Uterus (tissue), 4 donors: Measurements from ENCODE around the gene ESYT1. TPM values are rescaled to one million over a fixed set of nuclear protein-coding genes. Genes with fewer than 3 reads are reported as not detected.
A peak's percentile ranks its signal among the peaks of the same experiment; 100 is the strongest.

Experiments used
- DNase-seq, 2 donors: peaks; one replicate each; pipeline ENCODE4 v3.0.0-alpha.2; 2019 to 2020
- H3K27ac ChIP-seq, 2 donors: fragments of 200-600 bp; sonication (generic); 1 replicate in 1 of 2; 2 replicates in 1 of 2; pipeline ENCODE4 v1.5.1; 2016 to 2018
- H3K27me3 ChIP-seq, 2 donors: fragments of 200-600 bp; sonication (generic); one replicate each; pipeline ENCODE4 v1.5.1; 2018 to 2019; ENCODE audit warnings: control low read depth in 1 of 2
- H3K36me3 ChIP-seq, 2 donors: fragments of 200-600 bp; sonication (generic); one replicate each; pipeline ENCODE4 v1.5.1; 2019; ENCODE audit warnings: control low read depth in 1 of 2
- H3K4me1 ChIP-seq, 2 donors: fragments of 200-600 bp; sonication (generic); one replicate each; pipeline ENCODE4 v1.5.1; 2018 to 2019; ENCODE audit warnings: control low read depth in 1 of 2
- H3K4me3 ChIP-seq, 2 donors: fragments of 200-600 bp; sonication (generic); 1 replicate in 1 of 2; 2 replicates in 1 of 2; pipeline ENCODE4 v1.5.1; 2018 to 2019; ENCODE audit warnings: mild to moderate bottlenecking in 1 of 2
- H3K9me3 ChIP-seq, 2 donors: fragments of 200-600 bp; sonication (generic); one replicate each; pipeline ENCODE4 v1.5.1; 2019; ENCODE audit warnings: control low read depth in 1 of 2
- POLR2A ChIP-seq, 2 donors: fragments of 450-650 bp; IDR thresholded peaks; one replicate each; pipeline ENCODE4 v1.6.1; 2016; ENCODE audit warnings: antibody characterized with exemption in 2 of 2, mild to moderate bottlenecking in 1 of 2, moderate library complexity in 1 of 2
- intact Hi-C: fragments of 100-400 bp; cut with DNase I; formaldehyde crosslinking; loops from one replicate; pipeline ENCODE4 v1.15.1; 2023; ENCODE audit warnings: low total_unique reads
- total RNA-seq, 4 donors: library from RNA; depleted of rRNA in 3 of 4; stranded (reverse); fragments of >200 nt in 3 of 4; gene quantifications; one replicate each; pipeline versions ENCODE4 v1.1.0 to v1.2.4, GENCODE V29; 2014 to 2023
- TF ChIP-seq, protein P1 (sequence below), 4 experiments: fragments of 200-600 bp in 2 of 4; fragments of 450-650 bp in 2 of 4; sonication (generic) in 2 of 4; IDR thresholded peaks; one replicate each; pipeline ENCODE4 v1.5.1; 2016 to 2019; ENCODE audit warnings: antibody characterized with exemption in 4 of 4, mild to moderate bottlenecking in 2 of 4, moderate library complexity in 1 of 4
- donor health status: DM: yes; HTN: yes; CAD: no.

ESYT1 gene, protein sequence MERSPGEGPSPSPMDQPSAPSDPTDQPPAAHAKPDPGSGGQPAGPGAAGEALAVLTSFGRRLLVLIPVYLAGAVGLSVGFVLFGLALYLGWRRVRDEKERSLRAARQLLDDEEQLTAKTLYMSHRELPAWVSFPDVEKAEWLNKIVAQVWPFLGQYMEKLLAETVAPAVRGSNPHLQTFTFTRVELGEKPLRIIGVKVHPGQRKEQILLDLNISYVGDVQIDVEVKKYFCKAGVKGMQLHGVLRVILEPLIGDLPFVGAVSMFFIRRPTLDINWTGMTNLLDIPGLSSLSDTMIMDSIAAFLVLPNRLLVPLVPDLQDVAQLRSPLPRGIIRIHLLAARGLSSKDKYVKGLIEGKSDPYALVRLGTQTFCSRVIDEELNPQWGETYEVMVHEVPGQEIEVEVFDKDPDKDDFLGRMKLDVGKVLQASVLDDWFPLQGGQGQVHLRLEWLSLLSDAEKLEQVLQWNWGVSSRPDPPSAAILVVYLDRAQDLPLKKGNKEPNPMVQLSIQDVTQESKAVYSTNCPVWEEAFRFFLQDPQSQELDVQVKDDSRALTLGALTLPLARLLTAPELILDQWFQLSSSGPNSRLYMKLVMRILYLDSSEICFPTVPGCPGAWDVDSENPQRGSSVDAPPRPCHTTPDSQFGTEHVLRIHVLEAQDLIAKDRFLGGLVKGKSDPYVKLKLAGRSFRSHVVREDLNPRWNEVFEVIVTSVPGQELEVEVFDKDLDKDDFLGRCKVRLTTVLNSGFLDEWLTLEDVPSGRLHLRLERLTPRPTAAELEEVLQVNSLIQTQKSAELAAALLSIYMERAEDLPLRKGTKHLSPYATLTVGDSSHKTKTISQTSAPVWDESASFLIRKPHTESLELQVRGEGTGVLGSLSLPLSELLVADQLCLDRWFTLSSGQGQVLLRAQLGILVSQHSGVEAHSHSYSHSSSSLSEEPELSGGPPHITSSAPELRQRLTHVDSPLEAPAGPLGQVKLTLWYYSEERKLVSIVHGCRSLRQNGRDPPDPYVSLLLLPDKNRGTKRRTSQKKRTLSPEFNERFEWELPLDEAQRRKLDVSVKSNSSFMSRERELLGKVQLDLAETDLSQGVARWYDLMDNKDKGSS
- 100 to 1,000 TPM in 3 of 4 donors, 10 to 100 TPM in 1; 98.4 to 203 (median 134) TPM for total RNA-seq

DNA sequence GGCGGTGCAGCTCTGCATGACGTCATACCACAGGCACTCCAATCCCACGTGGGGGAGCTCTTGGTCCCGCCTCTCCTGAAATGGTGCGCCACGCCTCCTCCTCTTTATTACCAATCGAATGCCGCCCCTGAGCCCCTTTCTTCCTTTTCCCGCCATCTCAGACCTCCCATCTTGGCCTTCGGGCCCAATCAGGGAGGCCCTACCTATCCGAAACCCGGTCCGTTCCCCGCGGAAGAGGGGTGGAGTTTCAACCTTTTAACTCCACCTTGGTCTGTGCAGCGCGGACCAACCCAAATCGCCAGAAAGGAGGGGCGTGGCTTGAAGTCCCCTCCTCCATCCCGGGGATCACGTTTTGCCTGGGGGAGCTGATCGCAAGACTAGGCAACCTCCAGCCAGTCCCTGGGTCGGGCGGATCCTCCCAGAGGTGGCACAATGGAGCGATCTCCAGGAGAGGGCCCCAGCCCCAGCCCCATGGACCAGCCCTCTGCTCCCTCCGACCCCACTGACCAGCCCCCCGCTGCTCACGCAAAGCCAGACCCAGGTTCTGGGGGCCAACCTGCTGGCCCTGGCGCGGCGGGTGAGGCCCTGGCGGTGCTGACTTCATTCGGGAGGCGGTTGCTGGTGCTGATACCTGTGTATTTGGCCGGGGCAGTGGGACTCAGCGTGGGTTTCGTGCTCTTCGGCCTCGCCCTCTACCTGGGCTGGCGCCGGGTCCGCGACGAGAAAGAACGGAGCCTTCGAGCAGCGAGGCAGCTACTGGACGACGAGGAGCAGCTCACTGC is at the start of gene ESYT1:
Gene ESYT1, plus strand, starts transcription at position 380 of the 782 bp plus-strand sequence. Its CDS starts 53 bp downstream, at position 433.
- TF ChIP-seq, protein P1, sequence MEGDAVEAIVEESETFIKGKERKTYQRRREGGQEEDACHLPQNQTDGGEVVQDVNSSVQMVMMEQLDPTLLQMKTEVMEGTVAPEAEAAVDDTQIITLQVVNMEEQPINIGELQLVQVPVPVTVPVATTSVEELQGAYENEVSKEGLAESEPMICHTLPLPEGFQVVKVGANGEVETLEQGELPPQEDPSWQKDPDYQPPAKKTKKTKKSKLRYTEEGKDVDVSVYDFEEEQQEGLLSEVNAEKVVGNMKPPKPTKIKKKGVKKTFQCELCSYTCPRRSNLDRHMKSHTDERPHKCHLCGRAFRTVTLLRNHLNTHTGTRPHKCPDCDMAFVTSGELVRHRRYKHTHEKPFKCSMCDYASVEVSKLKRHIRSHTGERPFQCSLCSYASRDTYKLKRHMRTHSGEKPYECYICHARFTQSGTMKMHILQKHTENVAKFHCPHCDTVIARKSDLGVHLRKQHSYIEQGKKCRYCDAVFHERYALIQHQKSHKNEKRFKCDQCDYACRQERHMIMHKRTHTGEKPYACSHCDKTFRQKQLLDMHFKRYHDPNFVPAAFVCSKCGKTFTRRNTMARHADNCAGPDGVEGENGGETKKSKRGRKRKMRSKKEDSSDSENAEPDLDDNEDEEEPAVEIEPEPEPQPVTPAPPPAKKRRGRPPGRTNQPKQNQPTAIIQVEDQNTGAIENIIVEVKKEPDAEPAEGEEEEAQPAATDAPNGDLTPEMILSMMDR (IDR thresholded peaks at IDR 0.05) = peak in 1 of 4 experiments; percentile 39
- peak; percentile 97 to 99 for TF ChIP-seq POLR2A (IDR thresholded peaks at IDR 0.05)
- intact Hi-C loops = loop anchor here (5.0 kb wide), 1 partner anchor 34 kb away; no protein-coding TSS in a partner anchor

DNA sequence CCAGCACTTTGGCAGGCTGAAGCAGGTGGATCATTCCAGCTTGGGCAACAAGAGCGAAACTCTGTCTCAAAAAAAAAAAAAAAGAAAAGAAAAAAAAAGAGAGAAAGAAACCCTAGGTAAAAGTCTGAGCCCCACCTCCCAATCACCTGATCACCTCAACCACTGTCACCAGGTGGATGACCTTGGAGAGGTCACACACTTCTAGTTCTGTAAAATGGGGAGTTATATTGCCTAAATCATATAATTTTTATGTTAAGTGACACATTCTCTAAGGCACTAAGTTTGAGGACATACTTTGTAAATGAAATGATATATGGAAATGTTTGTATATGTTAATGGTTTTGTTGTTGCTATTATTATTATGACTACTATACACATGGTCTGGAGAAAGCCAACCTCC is 49.6 kb upstream of the ESYT1 start:
- H3K36me3 ChIP-seq = no peaks in the 10 kb centered on the region
- peak overlapping the region; percentile 73 to 81 for H3K27ac ChIP-seq
- H3K9me3 ChIP-seq = no peaks in the 10 kb centered on the region
- H3K27me3 ChIP-seq = no peaks in the 10 kb centered on the region
- H3K4me1 ChIP-seq = peaks cover 0 to 4% of the 10 kb centered on the region in 2 donors
- intact Hi-C loops = no loop called here
- no peak overlapping the region for H3K4me3 ChIP-seq
- TF ChIP-seq, protein P1 (IDR thresholded peaks at IDR 0.05) = no peak
- TF ChIP-seq POLR2A (IDR thresholded peaks at IDR 0.05) = no peak
- DNase-seq = no peak

More for the DNA sequence above, at the start of gene ESYT1:
- H3K27ac ChIP-seq = peak within 1 kb of the TSS; percentile 89 to 91
- H3K9me3 ChIP-seq = no peaks in the 10 kb centered on the region
- peak within 1 kb of the TSS; percentile 56 to 95 for H3K4me3 ChIP-seq
- peak; percentile 98 to 100 for DNase-seq
- peaks cover 8 to 10% of the 10 kb centered on the region in 2 donors for H3K4me1 ChIP-seq
- H3K27me3 ChIP-seq = no peaks in the 10 kb centered on the region
- no peaks in the 10 kb centered on the region for H3K36me3 ChIP-seq

DNA sequence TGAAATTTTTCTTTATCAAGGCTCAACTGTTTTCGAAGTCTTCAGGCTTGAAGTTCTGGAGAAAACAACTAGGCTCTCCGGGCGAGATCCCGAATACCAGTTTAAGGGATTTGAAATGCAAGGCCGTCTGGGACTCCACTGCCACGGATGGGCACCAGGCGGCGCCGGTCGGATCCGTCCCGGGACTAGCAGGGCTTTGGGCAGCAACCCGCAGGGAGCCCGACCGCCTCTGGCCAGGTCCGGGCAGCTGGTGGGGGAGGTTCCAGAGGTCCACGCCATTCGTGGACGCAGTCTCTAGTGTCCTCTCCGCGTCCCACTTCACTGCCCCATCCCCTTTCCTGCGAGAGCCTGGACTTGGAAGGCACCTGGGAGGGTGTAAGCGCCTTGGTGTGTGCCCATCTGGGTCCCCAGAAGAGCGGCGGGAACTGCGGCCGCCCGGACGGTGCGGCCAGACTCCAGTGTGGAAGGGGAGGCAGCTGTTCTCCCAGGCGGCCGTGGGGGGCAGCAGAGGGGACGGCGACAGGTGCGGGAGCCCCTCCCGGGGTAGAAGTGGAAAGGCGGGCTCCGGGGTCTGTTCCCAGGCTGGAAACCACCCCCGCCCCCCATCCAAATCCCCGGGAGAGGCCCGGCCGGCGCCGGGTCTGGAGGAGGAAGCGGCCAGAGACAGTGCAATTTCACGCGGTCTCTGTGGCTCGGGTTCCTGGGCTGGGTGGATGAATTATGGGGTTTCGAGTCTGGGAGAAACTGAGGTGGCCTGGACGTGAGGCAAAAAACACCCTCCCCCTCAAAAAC is 48.9 kb upstream of the ESYT1 start:
- peaks cover 0 to 4% of the 10 kb centered on the region in 2 donors for H3K4me1 ChIP-seq
- TF ChIP-seq, protein P1 (IDR thresholded peaks at IDR 0.05) = peak; percentile 66 to 79 (median 71)
- TF ChIP-seq POLR2A (IDR thresholded peaks at IDR 0.05) = no peak
- H3K36me3 ChIP-seq = no peaks in the 10 kb centered on the region
- peak overlapping the region; percentile 45 to 46 for H3K4me3 ChIP-seq
- peak overlapping the region; percentile 73 to 81 for H3K27ac ChIP-seq
- intact Hi-C loops = no loop called here
- H3K9me3 ChIP-seq = no peaks in the 10 kb centered on the region
- peak; percentile 82 to 83 for DNase-seq
- no peaks in the 10 kb centered on the region for H3K27me3 ChIP-seq
